Testis (tissue), 3 donors: ENCODE measurements around the gene COL16A1. TPM values are rescaled to one million over a fixed set of nuclear protein-coding genes. Genes with fewer than 3 reads are reported as not detected.

Experiments used
- DNase-seq: peaks from one replicate; pipeline ENCODE4 v3.0.0-alpha.2; 2019
- H3K27ac ChIP-seq, 2 donors: fragments of 200-600 bp; sonication (generic); one replicate each; pipeline ENCODE4 v1.5.1; 2019
- H3K27me3 ChIP-seq: fragments of 200-600 bp; sonication (generic); one replicate; pipeline ENCODE4 v1.5.1; 2019
- H3K36me3 ChIP-seq: fragments of 200-600 bp; sonication (generic); one replicate; pipeline ENCODE4 v1.5.1; 2017; ENCODE audit warnings: low read depth; ENCODE audit errors: missing control alignments
- H3K4me1 ChIP-seq: fragments of 200-600 bp; sonication (generic); one replicate; pipeline ENCODE4 v1.5.1; 2019
- H3K4me3 ChIP-seq, 2 donors: fragments of 200-600 bp; sonication (generic); one replicate each; pipeline ENCODE4 v1.5.1; 2017 to 2019
- H3K9me3 ChIP-seq: fragments of 200-600 bp; sonication (generic); one replicate; pipeline ENCODE4 v1.5.1; 2017
- POLR2A ChIP-seq: fragments of 450-650 bp; IDR thresholded peaks from one replicate; pipeline ENCODE4 v1.6.1; 2017; ENCODE audit warnings: antibody characterized with exemption, mild to moderate bottlenecking, moderate library complexity
- WGBS, 2 donors: methylation state at CpG; one replicate each; pipeline ENCODE4 v1.1.5; 2018; 5-methylcytosine and 5-hydroxymethylcytosine counted together
- intact Hi-C: fragments of 100-400 bp; cut with DNase I; formaldehyde crosslinking; loops from one replicate; pipeline ENCODE4 v1.15.1; 2023; ENCODE audit warnings: low total_unique reads
- polyA plus RNA-seq: library from polyadenylated mRNA; stranded (reverse); fragments of 350-450 nt; fragmentation: Illumina TruSeq; extraction: RNeasy Lipid Tissue Mini Kit (QIAGEN cat#74804); gene quantifications from one replicate; pipeline ENCODE4 v1.2.3, GENCODE V29; 2014; ENCODE audit warnings: low read depth, low replicate concordance; ENCODE audit not compliant: insufficient read depth
- total RNA-seq, 2 donors: library from RNA; depleted of rRNA; stranded (reverse); fragments of >200 nt; gene quantifications; one replicate each; pipeline ENCODE4 v1.2.3, GENCODE V29; 2016
- TF ChIP-seq, protein P1 (sequence below), 3 experiments: fragments of 450-650 bp in 2 of 3; fragments of 200-600 bp in 1 of 3; sonication (generic) in 1 of 3; IDR thresholded peaks; one replicate each; pipeline ENCODE4 v1.5.1; 2016 to 2019; ENCODE audit warnings: antibody characterized with exemption in 3 of 3, mild to moderate bottlenecking in 2 of 3, moderate library complexity in 1 of 3

COL16A1 gene
- total and polyA plus RNA-seq, 3 donors from 2014 or later = 96.4 to 120 (median 101) TPM

DNA sequence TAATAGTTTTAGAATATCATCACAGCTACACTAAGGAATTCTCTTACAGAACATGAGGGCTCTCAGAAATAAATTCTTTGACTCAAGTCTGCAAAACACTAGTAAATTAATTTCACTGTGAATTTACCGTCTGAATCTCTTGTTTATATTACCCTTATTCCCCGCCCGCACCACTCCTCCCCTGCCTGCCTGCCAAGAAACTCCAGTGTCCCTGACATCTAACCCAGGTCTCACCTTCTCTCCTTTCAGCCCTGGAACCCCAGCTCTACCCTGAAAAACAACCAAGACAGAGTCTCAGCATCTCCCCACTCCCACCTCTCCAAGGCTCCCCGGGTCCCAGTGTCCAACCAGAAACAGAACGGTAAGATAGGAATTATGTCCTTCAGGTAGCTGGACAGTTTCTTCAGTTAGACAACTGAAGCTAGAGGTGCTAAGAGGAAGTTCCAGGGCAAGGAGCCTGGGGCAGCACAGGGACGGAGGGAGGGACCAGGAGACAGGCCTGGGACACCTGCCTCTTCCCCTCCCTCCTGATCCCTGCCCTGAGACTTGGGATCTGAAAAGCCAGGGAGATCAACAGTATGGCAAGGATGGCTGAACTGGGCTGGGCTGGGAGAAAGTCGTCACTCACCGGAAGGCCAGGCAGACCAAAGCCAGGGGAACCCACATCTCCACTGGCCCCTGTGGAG is 15.4 kb downstream of the COL16A1 start:
- TF ChIP-seq, protein P1, sequence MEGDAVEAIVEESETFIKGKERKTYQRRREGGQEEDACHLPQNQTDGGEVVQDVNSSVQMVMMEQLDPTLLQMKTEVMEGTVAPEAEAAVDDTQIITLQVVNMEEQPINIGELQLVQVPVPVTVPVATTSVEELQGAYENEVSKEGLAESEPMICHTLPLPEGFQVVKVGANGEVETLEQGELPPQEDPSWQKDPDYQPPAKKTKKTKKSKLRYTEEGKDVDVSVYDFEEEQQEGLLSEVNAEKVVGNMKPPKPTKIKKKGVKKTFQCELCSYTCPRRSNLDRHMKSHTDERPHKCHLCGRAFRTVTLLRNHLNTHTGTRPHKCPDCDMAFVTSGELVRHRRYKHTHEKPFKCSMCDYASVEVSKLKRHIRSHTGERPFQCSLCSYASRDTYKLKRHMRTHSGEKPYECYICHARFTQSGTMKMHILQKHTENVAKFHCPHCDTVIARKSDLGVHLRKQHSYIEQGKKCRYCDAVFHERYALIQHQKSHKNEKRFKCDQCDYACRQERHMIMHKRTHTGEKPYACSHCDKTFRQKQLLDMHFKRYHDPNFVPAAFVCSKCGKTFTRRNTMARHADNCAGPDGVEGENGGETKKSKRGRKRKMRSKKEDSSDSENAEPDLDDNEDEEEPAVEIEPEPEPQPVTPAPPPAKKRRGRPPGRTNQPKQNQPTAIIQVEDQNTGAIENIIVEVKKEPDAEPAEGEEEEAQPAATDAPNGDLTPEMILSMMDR (IDR thresholded peaks at IDR 0.05) = no peak
- TF ChIP-seq POLR2A = no peak
- WGBS, 2 donors = 53 to 58% methylated on average over 8 of the region's 8 CpGs
- DNase-seq = no peak
- no peaks in the 10 kb centered on the region for H3K36me3 ChIP-seq
- H3K4me1 ChIP-seq = no peaks in the 10 kb centered on the region
- H3K27me3 ChIP-seq = no peaks in the 10 kb centered on the region
- no peak overlapping the region for H3K4me3 ChIP-seq
- no peaks in the 10 kb centered on the region for H3K9me3 ChIP-seq
- intact Hi-C loops = no loop called here
- H3K27ac ChIP-seq = no peak overlapping the region

- H3K36me3 ChIP-seq = no peaks in the 10 kb centered on the region
- no peak overlapping the region for H3K27ac ChIP-seq
- no peaks in the 10 kb centered on the region for H3K9me3 ChIP-seq
- no peak overlapping the region for H3K4me3 ChIP-seq
- H3K27me3 ChIP-seq = no peaks in the 10 kb centered on the region
- TF ChIP-seq, protein P1 (IDR thresholded peaks at IDR 0.05) = no peak
- no peak for TF ChIP-seq POLR2A
- no peaks in the 10 kb centered on the region for H3K4me1 ChIP-seq
- no peak for DNase-seq
- WGBS, 2 donors = 83 to 91% methylated on average over 8 of the region's 8 CpGs
- intact Hi-C loops = no loop called here
Measured at GRCh38 chr1:31687601-31688000, 16.2 kb downstream of the COL16A1 start.

DNA sequence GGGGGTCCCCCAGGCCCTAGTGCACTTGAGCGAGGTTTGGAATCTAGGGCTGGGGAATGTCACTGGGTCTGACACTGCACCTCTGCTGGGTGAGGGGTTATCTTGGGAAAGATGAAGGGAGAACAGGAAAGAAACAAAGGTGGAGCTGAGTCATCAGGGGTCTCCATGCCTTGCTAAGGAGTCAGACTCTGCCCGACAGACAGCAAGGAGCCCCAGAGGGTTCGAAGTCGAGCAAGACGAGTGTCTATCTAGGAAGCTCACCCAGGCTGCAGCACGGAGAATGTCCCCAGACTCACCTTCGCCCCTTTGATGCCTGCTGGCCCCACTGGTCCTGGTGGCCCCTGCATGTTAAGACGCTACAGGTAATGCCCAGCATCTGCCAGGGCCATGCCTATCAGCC is 18.0 kb downstream of the COL16A1 start:
- no peaks in the 10 kb centered on the region for H3K27me3 ChIP-seq
- no peaks in the 10 kb centered on the region for H3K9me3 ChIP-seq
- 85 to 89% methylated on average over 8 of the region's 8 CpGs for WGBS, 2 donors
- no peak overlapping the region for H3K27ac ChIP-seq
- H3K36me3 ChIP-seq = no peaks in the 10 kb centered on the region
- H3K4me1 ChIP-seq = no peaks in the 10 kb centered on the region
- intact Hi-C loops = no loop called here
- no peak for DNase-seq
- TF ChIP-seq POLR2A = no peak
- TF ChIP-seq, protein P1 (IDR thresholded peaks at IDR 0.05) = no peak
- no peak overlapping the region for H3K4me3 ChIP-seq

GRCh38 chr1:31683997-31684396 is 19.8 kb downstream of the COL16A1 start:
- DNase-seq = no peak
- Histone ChIP-seq H3K27me3 (no peaks in the 10 kb centered on the region), H3K36me3 (no peaks in the 10 kb centered on the region), H3K4me1 (no peaks in the 10 kb centered on the region), H3K27ac (no peak overlapping the region), H3K9me3 (no peaks in the 10 kb centered on the region), H3K4me3 (no peak overlapping the region)
- WGBS, 2 donors = 82 to 100% methylated on average over 2 to 11 of the region's 11 CpGs
- intact Hi-C loops = no loop called here
- TF ChIP-seq, protein P1 (IDR thresholded peaks at IDR 0.05) = peak in 1 of 3 experiments; percentile 10
- no peak for TF ChIP-seq POLR2A

DNA sequence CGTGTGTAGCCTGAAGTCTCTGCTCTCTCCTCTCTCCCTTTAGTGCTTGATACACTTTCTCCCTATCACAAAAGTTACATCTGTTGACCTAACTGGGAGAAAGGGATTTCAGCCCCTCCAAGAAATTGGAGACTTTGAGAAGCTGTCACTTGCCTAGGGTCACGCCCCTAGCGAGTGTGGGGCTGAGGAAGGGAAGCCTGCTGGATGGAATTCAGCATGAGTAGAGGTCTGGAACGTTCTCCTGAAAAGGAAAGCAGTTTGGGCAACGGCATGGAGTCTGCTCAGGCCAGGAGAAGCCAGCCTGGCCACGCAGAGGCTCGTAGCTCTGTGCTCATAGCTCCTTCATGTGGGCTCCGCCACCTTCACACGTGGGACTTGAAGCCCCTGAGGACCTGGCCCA is 22.4 kb downstream of the COL16A1 start:
- Histone ChIP-seq H3K9me3 (no peaks in the 10 kb centered on the region), H3K36me3 (no peaks in the 10 kb centered on the region), H3K27me3 (no peaks in the 10 kb centered on the region), H3K4me1 (no peaks in the 10 kb centered on the region), H3K27ac (no peak overlapping the region), H3K4me3 (no peak overlapping the region)
- TF ChIP-seq POLR2A = no peak
- TF ChIP-seq, protein P1 (IDR thresholded peaks at IDR 0.05) = no peak
- intact Hi-C loops = no loop called here
- 67 to 80% methylated on average over 4 to 9 of the region's 9 CpGs for WGBS, 2 donors
- no peak for DNase-seq
